Measurements from ENCODE around the gene DAPK1. TPM values are rescaled to one million over a fixed set of nuclear protein-coding genes. Genes with fewer than 3 reads are reported as not detected.

The DAPK1 gene
- total RNA-seq, 1 donor from 2014 or later, result 35.1 TPM

DNA sequence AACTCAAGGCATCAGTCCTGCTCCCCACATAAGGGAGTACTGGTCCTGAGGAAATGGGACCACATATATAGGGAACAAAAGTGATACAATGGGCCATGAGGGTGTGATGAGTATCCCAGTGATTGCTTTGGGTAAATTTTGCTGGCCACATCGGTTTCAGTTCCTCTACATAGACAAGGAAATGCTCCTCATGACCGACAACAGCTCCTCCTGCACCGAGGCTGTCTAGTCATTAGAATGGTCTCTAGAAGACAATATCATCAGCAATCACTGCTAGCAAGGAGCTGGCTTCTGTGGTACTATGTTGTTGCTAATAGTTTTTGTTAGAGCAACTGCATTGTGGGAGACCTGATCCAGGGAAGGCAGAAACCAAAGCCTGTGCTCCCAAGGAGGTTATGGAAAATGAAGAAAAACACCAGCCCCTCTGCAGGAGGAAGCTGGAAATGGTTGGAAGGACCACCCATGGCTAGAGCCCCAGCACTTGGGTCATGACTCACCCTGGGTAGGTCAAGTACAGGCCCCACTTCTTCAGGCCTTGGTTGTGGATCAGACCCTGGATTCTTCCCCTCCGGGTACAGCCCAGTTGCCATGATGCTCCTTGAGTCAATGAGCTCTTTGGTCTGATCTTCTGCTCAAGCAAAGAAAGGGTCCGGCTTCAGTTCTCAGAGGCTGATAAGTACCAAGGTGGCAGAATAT is 224.9 kb downstream of the DAPK1 start:
- peaks cover 2% of the 10 kb centered on the region for H3K9me3 Mint-ChIP-seq (ENCODE audit: unreplicated experiment)
- Histone ChIP-seq H3K9me3 (ENCODE audit: insufficient read depth, low read depth, low read length) (no peaks in the 10 kb centered on the region), H3K27ac (ENCODE audit: low read depth, low read length) (no peak overlapping the region), H4K20me1 (ENCODE audit: insufficient read depth, low read length) (no peaks in the 10 kb centered on the region), H3K9ac (ENCODE audit: low read length) (no peak overlapping the region), H2AFZ (ENCODE audit: low read depth, low read length) (no peak overlapping the region), H3K4me3 (ENCODE audit: insufficient read depth, low read depth, low read length) (no peak overlapping the region), H3K27me3 (ENCODE audit: insufficient read depth, low read length) (no peaks in the 10 kb centered on the region), H3K4me1 (ENCODE audit: insufficient read depth, low read length) (peaks cover 10% of the 10 kb centered on the region), H3K79me2 (ENCODE audit: insufficient read depth, low read length) (peaks cover 3% of the 10 kb centered on the region), H3K4me2 (ENCODE audit: low read length) (no peak overlapping the region), H3K36me3 (ENCODE audit: insufficient read depth, low read length) (no peaks in the 10 kb centered on the region)
- TF ChIP-seq, protein P1, sequence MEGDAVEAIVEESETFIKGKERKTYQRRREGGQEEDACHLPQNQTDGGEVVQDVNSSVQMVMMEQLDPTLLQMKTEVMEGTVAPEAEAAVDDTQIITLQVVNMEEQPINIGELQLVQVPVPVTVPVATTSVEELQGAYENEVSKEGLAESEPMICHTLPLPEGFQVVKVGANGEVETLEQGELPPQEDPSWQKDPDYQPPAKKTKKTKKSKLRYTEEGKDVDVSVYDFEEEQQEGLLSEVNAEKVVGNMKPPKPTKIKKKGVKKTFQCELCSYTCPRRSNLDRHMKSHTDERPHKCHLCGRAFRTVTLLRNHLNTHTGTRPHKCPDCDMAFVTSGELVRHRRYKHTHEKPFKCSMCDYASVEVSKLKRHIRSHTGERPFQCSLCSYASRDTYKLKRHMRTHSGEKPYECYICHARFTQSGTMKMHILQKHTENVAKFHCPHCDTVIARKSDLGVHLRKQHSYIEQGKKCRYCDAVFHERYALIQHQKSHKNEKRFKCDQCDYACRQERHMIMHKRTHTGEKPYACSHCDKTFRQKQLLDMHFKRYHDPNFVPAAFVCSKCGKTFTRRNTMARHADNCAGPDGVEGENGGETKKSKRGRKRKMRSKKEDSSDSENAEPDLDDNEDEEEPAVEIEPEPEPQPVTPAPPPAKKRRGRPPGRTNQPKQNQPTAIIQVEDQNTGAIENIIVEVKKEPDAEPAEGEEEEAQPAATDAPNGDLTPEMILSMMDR (IDR thresholded peaks at IDR 0.05; ENCODE audit: insufficient read depth, low read depth, low read length), result no peak
- TF ChIP-seq EZH2 (IDR thresholded peaks at IDR 0.05; ENCODE audit: insufficient read depth, low read length), result no peak
- DNase-seq (ENCODE audit: low read depth), result no peak
- no peak overlapping the region for H3K4me3 Mint-ChIP-seq (ENCODE audit: unreplicated experiment)
- no peak for FAIRE-seq
- H3K36me3 Mint-ChIP-seq (ENCODE audit: low read depth, unreplicated experiment), result no peaks in the 10 kb centered on the region
- peaks cover 23% of the 10 kb centered on the region for H3K27me3 Mint-ChIP-seq (ENCODE audit: low read depth, unreplicated experiment)
- no peak overlapping the region for H3K27ac Mint-ChIP-seq (ENCODE audit: unreplicated experiment)
- no peaks in the 10 kb centered on the region for H3K4me1 Mint-ChIP-seq (ENCODE audit: low read depth, unreplicated experiment)

DNA sequence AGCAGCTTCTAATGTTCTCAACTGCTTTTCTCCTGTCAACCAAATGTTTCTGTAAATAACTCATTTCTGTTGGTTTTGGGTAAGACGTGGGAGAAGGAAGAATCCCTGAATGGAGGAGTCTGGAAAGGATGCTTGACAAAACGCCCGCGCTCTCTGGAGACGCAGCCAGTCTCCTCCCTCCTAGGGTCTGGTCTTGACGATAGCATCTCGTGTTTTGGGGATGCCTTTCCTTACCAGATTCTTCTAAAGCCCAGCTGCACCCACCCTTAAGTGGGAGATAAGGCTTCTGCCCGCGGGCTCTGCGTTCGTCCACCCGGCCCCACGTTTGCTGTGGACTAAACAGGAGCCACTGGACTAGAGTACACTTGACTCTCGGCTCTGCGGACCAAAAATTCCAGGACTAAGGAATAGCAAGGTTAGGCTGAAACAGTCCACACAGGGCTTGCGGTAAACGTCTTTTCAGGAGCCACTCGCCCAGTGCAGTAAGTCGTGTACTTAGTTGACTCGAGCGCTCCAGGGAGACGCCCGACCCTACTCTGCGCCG is 227.8 kb downstream of the DAPK1 start:
- Histone ChIP-seq H3K4me1 (ENCODE audit: insufficient read depth, low read length) (peaks cover 10% of the 10 kb centered on the region), H3K27me3 (ENCODE audit: insufficient read depth, low read length) (no peaks in the 10 kb centered on the region), H3K36me3 (ENCODE audit: insufficient read depth, low read length) (peaks cover 17% of the 10 kb centered on the region), H3K27ac (ENCODE audit: low read depth, low read length) (peak overlapping the region; percentile 83), H3K9me3 (ENCODE audit: insufficient read depth, low read depth, low read length) (no peaks in the 10 kb centered on the region), H2AFZ (ENCODE audit: low read depth, low read length) (peak overlapping the region; percentile 97), H4K20me1 (ENCODE audit: insufficient read depth, low read length) (no peaks in the 10 kb centered on the region), H3K79me2 (ENCODE audit: insufficient read depth, low read length) (peaks cover 3% of the 10 kb centered on the region), H3K4me2 (ENCODE audit: low read length) (peak overlapping the region; percentile 95), H3K4me3 (ENCODE audit: insufficient read depth, low read depth, low read length) (peak overlapping the region; percentile 77), H3K9ac (ENCODE audit: low read length) (peak overlapping the region; percentile 92)
- H3K36me3 Mint-ChIP-seq (ENCODE audit: low read depth, unreplicated experiment), result peaks cover 7% of the 10 kb centered on the region
- DNase-seq (ENCODE audit: low read depth) (peak; percentile 39), FAIRE-seq (no peak)
- TF ChIP-seq, protein P1 (IDR thresholded peaks at IDR 0.05; ENCODE audit: insufficient read depth, low read depth, low read length), result no peak
- TF ChIP-seq EZH2 (IDR thresholded peaks at IDR 0.05; ENCODE audit: insufficient read depth, low read length), result no peak
- H3K27ac Mint-ChIP-seq (ENCODE audit: unreplicated experiment), result peak overlapping the region; percentile 90
- peak overlapping the region; percentile 91 for H3K4me3 Mint-ChIP-seq (ENCODE audit: unreplicated experiment)
- no peaks in the 10 kb centered on the region for H3K4me1 Mint-ChIP-seq (ENCODE audit: low read depth, unreplicated experiment)
- H3K27me3 Mint-ChIP-seq (ENCODE audit: low read depth, unreplicated experiment), result peaks cover 12% of the 10 kb centered on the region
- peaks cover 2% of the 10 kb centered on the region for H3K9me3 Mint-ChIP-seq (ENCODE audit: unreplicated experiment)
